ENCODE measurements around the gene GAS2L2. TPM values are rescaled to one million over a fixed set of nuclear protein-coding genes. Genes with fewer than 3 reads are reported as not detected.

GAS2L2 gene
- total and polyA plus RNA-seq, 4 donors, result 1.6 to 11.5 (median 3.9) TPM

- TF ChIP-seq CTCF (IDR thresholded peaks at IDR 0.05; ENCODE audit: control extremely low read depth, extremely low read depth), result no peak
- peak; percentile 13 to 24 (median 19) for DNase-seq
- WGBS, 2 donors, result 78 to 80% methylated on average over 11 of the region's 11 CpGs
- no peaks in the 10 kb centered on the region for H3K9me3 ChIP-seq (ENCODE audit: control insufficient read depth in 4 of 4, insufficient read depth in 3 of 4, low read length in 3 of 4)
- no peak overlapping the region for H3K9ac ChIP-seq (ENCODE audit: insufficient read depth in 1 of 2, low read length in 2 of 2)
- H3K4me1 ChIP-seq (ENCODE audit: control insufficient read depth in 5 of 5, insufficient read depth in 5 of 5, low read length in 5 of 5), result peaks cover 0 to 15% (median 0%) of the 10 kb centered on the region in 5 donors
- no peak overlapping the region for H3K4me3 ChIP-seq
- no peak for ATAC-seq (ENCODE audit: insufficient read depth, low FRiP score)
- no peaks in the 10 kb centered on the region for H3K36me3 ChIP-seq (ENCODE audit: control insufficient read depth in 4 of 4, insufficient read depth in 4 of 4, low read length in 4 of 4)
- H3K27ac ChIP-seq (ENCODE audit: low read depth in 1 of 2, low read length in 1 of 2), result no peak overlapping the region
- no peaks in the 10 kb centered on the region for H3K27me3 ChIP-seq (ENCODE audit: control insufficient read depth in 3 of 3, insufficient read depth in 3 of 3, low read length in 2 of 3)
Observed at GRCh38 chr17:35765086-35765710, 12.2 kb upstream of the GAS2L2 start.

- WGBS, 2 donors, result 4 to 6% methylated on average over 50 to 75 of the region's 75 CpGs
- H3K36me3 ChIP-seq (ENCODE audit: control insufficient read depth in 4 of 4, insufficient read depth in 4 of 4, low read length in 4 of 4), result no peaks in the 10 kb centered on the region
- H3K27me3 ChIP-seq (ENCODE audit: control insufficient read depth in 3 of 3, insufficient read depth in 3 of 3, low read length in 2 of 3), result no peaks in the 10 kb centered on the region
- no peaks in the 10 kb centered on the region for H3K9me3 ChIP-seq (ENCODE audit: control insufficient read depth in 4 of 4, insufficient read depth in 3 of 4, low read length in 3 of 4)
- ATAC-seq (ENCODE audit: insufficient read depth, low FRiP score) (peak; percentile 82), DNase-seq (peak; percentile 85 to 92 (median 90))
- no peak overlapping the region for H3K9ac ChIP-seq (ENCODE audit: insufficient read depth in 1 of 2, low read length in 2 of 2)
- TF ChIP-seq CTCF (IDR thresholded peaks at IDR 0.05; ENCODE audit: control extremely low read depth, extremely low read depth), result peak; percentile 98
- peaks cover 0 to 15% (median 0%) of the 10 kb centered on the region in 5 donors for H3K4me1 ChIP-seq (ENCODE audit: control insufficient read depth in 5 of 5, insufficient read depth in 5 of 5, low read length in 5 of 5)
- H3K27ac ChIP-seq (ENCODE audit: low read depth in 1 of 2, low read length in 1 of 2), result peak overlapping the region in 1 of 2 donors; percentile 49
- peak overlapping the region; percentile 7 for H3K4me3 ChIP-seq
Observed at GRCh38 chr17:35764123-35764991, 11.3 kb upstream of the GAS2L2 start.

GRCh38 chr17:35763767-35764122, 10.7 kb upstream of the GAS2L2 start:
- ATAC-seq (ENCODE audit: insufficient read depth, low FRiP score) (no peak), DNase-seq (no peak)
- H3K4me1 ChIP-seq (ENCODE audit: control insufficient read depth in 5 of 5, insufficient read depth in 5 of 5, low read length in 5 of 5), result peaks cover 0 to 15% (median 0%) of the 10 kb centered on the region in 5 donors
- H3K4me3 ChIP-seq, result no peak overlapping the region
- no peak for TF ChIP-seq CTCF (IDR thresholded peaks at IDR 0.05; ENCODE audit: control extremely low read depth, extremely low read depth)
- WGBS, 2 donors, result 30 to 33% methylated on average over 17 of the region's 17 CpGs
- no peaks in the 10 kb centered on the region for H3K27me3 ChIP-seq (ENCODE audit: control insufficient read depth in 3 of 3, insufficient read depth in 3 of 3, low read length in 2 of 3)
- no peaks in the 10 kb centered on the region for H3K9me3 ChIP-seq (ENCODE audit: control insufficient read depth in 4 of 4, insufficient read depth in 3 of 4, low read length in 3 of 4)
- no peak overlapping the region for H3K9ac ChIP-seq (ENCODE audit: insufficient read depth in 1 of 2, low read length in 2 of 2)
- no peaks in the 10 kb centered on the region for H3K36me3 ChIP-seq (ENCODE audit: control insufficient read depth in 4 of 4, insufficient read depth in 4 of 4, low read length in 4 of 4)
- no peak overlapping the region for H3K27ac ChIP-seq (ENCODE audit: low read depth in 1 of 2, low read length in 1 of 2)

All from lung (tissue), 12 donors.